T1000 (cell line): ENCODE measurements around the gene PRSS53.
"Not testable (repeated sequence)": the region's sequence is repeated elsewhere in the genome, so short reads cannot be mapped to it uniquely, and the experiment has no call there.

ENCODE experiments used
- DNase-seq: peaks from one replicate; lab custom pipeline; 2025; ENCODE audit warnings: mixed read lengths; lab: John Stamatoyannopoulos, UW

PRSS53 gene

DNA sequence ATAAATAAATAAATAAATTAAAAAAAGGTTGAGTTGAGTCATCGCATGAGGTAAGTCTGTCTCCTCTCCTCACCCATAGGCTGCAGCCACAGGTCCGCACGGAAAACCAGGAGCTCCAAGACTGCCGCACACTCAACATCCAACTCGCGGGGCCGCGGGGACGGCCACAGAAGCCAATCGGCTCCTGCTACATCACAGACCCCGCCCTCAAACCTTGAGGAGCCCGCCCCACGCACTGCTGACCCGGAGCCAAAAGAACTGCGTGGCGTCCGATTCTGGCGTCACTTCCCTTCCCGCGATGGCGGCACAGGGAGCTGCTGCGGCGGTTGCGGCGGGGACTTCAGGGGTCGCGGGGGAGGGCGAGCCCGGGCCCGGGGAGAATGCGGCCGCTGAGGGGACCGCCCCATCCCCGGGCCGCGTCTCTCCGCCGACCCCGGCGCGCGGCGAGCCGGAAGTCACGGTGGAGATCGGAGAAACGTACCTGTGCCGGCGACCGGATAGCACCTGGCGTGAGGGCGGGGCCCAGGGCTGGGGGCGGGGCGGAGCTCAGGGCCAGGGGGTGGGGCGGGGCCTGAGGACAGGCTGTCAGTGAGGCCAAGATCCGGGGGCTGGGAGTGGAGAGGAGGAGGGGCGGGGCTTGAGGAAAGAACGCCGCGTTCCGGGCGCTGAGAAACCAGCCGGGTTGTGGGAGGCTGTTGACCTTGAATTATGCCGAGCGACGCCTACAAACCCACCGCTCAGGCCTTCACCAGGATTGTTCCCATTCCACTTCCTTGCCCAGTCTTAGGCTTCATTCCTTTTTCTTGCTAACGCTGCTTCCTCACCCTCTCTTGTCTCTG, 28.9 kb upstream of the PRSS53 start, which contains the start of gene KAT8:
Gene KAT8, plus strand, starts transcription at position 281 of the 839 bp plus-strand sequence. Its CDS starts 18 bp downstream, at position 299.
- peak; percentile 97 for DNase-seq

- no peak for DNase-seq
Observed at GRCh38 chr16:31114468-31114867, 25.7 kb upstream of the PRSS53 start.

DNA sequence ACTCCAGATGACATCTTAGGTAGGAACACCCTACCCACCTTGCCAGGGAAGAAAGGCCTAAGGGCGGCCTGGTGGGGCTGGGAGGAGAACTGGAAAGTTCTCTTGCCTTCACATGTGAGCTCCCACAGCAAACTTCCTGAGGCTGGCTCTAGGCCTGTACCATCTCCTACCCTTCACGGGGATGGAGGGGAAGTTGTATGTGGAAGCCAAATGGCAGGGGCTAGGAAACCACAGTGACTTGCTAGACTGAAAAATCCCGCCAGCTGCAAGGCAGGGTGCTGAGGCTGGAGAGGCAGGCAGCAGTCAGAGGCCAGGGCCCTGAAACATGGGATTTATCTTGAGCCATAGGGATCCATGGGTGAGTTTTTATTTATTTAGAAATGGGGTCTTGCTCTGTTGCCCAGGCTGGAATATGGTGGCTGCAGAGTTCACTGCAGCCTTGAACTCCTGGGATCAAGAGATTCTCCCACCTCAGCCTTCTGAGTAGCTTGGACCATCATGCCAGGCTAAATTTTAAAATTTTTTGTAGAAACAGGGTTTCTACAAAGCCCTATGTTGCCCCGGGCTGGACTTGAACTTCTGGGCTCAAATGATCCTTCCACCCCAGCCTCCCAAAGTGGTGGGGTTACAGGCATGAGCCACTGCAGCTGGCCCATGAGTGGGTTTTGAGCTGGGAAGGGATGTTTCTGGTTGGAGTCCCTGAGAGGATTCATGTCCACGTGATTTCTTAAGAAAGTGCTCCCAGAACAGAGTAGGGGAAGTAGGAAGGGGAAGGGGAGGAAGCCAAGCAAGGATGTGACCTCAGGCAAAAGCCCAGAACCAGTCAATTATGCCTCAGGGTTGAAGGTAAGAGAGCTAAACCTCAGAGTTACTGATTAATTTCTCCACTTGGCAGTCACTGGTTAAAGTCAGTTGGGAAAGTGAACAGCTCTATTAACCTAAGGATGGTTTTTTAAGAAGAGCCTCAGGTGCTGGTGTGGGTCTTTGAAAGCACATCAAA, 24.7 kb upstream of the PRSS53 start:
- no peak for DNase-seq

GRCh38 chr16:31112711-31113110, 24.0 kb upstream of the PRSS53 start:
- no peak for DNase-seq

- DNase-seq = no peak
Observed at GRCh38 chr16:31111881-31112466, 23.2 kb upstream of the PRSS53 start.

DNA sequence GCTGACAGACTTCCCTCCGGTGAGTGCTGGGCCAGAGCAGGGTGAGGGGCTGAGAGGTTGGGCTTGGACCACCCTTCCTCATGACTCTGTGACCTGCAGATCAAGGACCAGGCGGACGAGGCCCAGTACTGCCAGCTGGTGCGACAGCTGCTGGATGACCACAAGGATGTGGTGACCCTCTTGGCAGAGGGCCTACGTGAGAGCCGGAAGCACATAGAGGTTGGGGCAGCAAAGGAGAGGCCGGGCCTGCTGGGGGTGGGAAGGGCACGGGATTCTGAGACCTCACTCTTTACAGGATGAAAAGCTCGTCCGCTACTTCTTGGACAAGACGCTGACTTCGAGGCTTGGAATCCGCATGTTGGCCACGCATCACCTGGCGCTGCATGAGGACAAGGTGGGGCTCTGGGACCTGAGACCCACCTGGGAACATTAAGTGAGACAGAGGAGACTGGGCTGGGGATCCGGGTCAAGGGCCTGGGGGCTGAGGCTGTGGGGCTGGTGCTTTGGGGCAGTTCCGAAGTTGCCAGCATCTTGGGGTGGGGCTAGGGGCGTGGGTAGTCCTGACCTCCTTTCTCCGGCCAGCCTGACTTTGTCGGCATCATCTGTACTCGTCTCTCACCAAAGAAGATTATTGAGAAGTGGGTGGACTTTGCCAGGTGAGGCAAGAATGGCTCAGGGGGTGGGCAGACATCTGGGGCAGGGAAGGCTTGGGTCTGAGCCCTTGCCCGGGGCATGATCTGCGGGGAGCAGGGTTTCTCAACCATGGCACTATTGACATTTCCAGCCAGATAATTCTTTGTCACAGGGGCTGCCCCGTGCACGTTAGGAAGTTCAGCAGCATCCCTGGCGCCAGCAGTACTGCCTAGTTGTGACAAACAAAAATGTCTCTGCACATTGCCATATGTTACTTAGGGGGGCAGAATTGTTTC, 21.6 kb upstream of the PRSS53 start:
- DNase-seq = no peak

- no peak for DNase-seq
Observed at GRCh38 chr16:31109622-31110021, 20.9 kb upstream of the PRSS53 start.

- DNase-seq = no peak
Observed at GRCh38 chr16:31108794-31109558, 20.2 kb upstream of the PRSS53 start.

GRCh38 chr16:31108035-31108793, 19.5 kb upstream of the PRSS53 start, which contains the start of gene BCKDK:
Gene BCKDK, plus strand, starts transcription at chr16:31108386. Its CDS starts 838 bp downstream, at chr16:31109224.
- DNase-seq = peak; percentile 35

DNA sequence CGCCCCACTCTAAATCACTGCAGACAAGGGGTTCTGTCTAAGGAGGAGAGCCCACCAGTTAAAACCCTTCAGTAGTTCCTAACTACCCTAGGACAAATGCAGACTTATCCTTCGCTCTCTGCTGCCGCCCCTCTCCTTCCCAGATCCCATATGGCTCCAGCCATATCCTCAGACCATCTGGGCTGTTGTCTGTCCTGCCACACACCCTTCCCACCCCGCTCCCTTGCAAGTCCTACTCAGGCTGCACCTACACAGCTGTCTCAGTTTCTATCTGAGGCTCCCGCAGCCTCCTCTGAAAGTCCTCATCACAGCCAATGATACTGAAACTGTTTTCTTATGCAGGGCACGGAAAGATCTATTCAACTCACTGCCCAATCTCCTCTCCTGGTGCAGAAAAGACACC, 18.7 kb upstream of the PRSS53 start:
- DNase-seq = no peak

GRCh38 chr16:31106509-31107464, 18.0 kb upstream of the PRSS53 start:
- no peak for DNase-seq

GRCh38 chr16:31105677-31106213, 17.0 kb upstream of the PRSS53 start:
- DNase-seq = no peak

DNA sequence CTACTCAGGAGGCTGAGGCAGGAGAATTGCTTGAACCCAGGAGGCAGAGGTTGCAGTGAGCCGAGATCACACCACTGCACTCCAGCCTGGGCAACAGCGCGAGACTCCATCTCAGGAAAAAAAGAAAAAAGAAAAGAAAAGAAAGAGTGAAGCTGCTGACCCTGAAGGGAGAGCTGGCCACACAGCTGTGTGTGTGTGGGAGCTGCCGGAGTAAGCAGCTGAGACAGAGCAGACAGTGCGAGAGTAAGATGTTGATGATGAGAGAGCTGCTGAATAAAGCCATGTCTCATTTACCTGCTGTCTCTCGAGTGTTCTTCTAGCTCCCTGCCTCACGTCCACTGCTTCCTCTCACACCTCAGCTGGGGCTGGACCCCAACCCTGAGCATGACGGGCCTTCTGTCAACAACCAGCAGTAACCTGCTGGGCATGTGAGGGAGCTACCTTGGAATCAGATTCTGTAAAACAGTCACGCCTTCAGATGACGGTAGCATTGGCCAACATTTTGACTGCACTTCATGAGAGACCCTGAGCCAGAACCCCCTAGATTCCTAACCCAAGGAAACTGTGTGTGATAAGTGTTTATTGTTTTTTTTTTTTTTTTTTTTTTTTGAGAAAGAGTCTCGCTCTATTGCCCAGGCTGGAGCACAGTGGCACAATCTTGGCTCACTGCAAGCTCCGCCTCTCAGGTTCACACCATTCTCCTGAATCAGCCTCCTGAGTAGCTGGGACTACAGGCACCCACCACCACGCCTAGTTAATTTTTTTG, 12.3 kb upstream of the PRSS53 start:
- not testable (repeated sequence) for DNase-seq

GRCh38 chr16:31099860-31100638, 11.3 kb upstream of the PRSS53 start:
- DNase-seq = no peak

DNA sequence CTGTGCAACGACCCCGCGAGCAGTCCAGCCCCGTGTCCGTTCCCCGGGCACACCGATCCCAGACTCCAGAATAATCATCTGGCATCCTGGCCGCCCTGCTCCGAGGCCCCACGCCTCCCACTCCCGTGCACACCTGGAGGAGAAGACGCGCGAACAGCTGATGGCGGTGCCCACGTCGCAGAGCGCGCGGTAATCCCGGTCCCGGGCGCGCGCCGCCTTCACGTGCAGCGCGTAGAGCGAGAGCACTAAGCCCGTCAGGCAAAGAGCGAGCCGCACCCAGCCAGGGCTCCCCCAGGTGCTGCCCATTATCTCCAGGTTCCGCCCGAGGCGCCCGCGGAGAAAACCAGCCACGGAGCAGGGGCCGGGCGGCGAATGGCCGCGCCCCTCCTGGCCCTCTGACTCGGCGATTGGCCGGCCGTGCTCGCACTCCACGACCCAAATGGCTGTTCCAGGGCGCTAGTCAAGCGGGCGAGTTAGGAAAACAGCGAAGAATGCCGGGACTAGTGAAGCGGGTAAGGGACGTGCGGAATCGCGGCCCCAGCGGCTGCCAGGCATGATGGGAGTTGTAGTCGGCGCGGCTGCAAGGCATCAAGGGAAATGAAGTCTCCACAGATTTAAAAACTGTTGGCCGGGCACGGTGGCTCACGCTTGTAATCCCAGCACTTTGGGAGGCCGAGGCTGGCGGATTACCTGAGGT, 5.8 kb upstream of the PRSS53 start, which contains the start of gene VKORC1:
Gene VKORC1, minus strand, starts transcription at position 374 of the 697 bp plus-strand sequence. Its CDS starts 68 bp downstream, at position 306.
- DNase-seq = peak; percentile 95

- no peak for DNase-seq
Observed at GRCh38 chr16:31094088-31094423, 5.3 kb upstream of the PRSS53 start.
